ENCODE results near the gene TIRAP.

Gene TIRAP

DNA sequence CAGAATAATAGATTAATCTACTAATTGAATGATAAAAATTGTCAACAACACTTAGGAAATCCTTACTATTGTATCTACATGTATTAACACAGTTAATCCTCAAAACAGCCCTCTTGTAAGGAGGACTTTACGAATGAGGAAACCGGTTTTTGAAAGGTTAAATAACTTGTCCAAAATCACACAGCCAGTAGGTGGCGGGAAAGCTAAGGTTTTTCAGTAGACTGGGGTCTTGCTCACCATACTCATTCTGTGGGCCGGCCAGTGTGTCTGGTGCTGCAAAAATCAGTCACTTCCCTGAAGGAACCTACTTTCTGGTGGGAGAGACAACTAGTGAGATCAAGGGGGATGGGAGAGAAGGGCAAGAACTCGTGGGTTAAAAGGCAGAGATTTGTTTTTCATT lies 24.8 kb downstream of the TIRAP start:
- TF ChIP-seq RAD21 (IDR thresholded peaks at IDR 0.05; ENCODE audit: low read depth) (peak; percentile 28; the same call in 1 of the 2 replicates), TCF12 (IDR thresholded peaks at IDR 0.05; ENCODE audit: low read depth) (no peak)

- no peak for TF ChIP-seq NFIC (IDR thresholded peaks at IDR 0.05)
- TF ChIP-seq CREB1 (IDR thresholded peaks at IDR 0.05; ENCODE audit: low read depth) = no peak
- TF ChIP-seq USF1 (IDR thresholded peaks at IDR 0.05) = no peak
- no peak for TF ChIP-seq EGR1 (IDR thresholded peaks at IDR 0.05)
- TF ChIP-seq CEBPB (IDR thresholded peaks at IDR 0.05) = no peak
- TF ChIP-seq, protein P1, sequence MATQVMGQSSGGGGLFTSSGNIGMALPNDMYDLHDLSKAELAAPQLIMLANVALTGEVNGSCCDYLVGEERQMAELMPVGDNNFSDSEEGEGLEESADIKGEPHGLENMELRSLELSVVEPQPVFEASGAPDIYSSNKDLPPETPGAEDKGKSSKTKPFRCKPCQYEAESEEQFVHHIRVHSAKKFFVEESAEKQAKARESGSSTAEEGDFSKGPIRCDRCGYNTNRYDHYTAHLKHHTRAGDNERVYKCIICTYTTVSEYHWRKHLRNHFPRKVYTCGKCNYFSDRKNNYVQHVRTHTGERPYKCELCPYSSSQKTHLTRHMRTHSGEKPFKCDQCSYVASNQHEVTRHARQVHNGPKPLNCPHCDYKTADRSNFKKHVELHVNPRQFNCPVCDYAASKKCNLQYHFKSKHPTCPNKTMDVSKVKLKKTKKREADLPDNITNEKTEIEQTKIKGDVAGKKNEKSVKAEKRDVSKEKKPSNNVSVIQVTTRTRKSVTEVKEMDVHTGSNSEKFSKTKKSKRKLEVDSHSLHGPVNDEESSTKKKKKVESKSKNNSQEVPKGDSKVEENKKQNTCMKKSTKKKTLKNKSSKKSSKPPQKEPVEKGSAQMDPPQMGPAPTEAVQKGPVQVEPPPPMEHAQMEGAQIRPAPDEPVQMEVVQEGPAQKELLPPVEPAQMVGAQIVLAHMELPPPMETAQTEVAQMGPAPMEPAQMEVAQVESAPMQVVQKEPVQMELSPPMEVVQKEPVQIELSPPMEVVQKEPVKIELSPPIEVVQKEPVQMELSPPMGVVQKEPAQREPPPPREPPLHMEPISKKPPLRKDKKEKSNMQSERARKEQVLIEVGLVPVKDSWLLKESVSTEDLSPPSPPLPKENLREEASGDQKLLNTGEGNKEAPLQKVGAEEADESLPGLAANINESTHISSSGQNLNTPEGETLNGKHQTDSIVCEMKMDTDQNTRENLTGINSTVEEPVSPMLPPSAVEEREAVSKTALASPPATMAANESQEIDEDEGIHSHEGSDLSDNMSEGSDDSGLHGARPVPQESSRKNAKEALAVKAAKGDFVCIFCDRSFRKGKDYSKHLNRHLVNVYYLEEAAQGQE (IDR thresholded peaks at IDR 0.05; ENCODE audit: low read depth) = no peak
- no peak for TF ChIP-seq RAD21 (IDR thresholded peaks at IDR 0.05; ENCODE audit: low read depth)
- no peak for TF ChIP-seq EP300 (IDR thresholded peaks at IDR 0.05; ENCODE audit: borderline replicate concordance)
- no peak for TF ChIP-seq TCF12 (IDR thresholded peaks at IDR 0.05; ENCODE audit: low read depth)
- TF ChIP-seq FOXM1 (IDR thresholded peaks at IDR 0.05; ENCODE audit: borderline replicate concordance, low read depth) = no peak
- no peak for TF ChIP-seq TEAD4 (IDR thresholded peaks at IDR 0.05)
- TF ChIP-seq TAF1 (IDR thresholded peaks at IDR 0.05; ENCODE audit: low read depth) = no peak
These were observed 25.4 kb downstream of the TIRAP start for GRCh38 chr11:126308271-126308671.

DNA sequence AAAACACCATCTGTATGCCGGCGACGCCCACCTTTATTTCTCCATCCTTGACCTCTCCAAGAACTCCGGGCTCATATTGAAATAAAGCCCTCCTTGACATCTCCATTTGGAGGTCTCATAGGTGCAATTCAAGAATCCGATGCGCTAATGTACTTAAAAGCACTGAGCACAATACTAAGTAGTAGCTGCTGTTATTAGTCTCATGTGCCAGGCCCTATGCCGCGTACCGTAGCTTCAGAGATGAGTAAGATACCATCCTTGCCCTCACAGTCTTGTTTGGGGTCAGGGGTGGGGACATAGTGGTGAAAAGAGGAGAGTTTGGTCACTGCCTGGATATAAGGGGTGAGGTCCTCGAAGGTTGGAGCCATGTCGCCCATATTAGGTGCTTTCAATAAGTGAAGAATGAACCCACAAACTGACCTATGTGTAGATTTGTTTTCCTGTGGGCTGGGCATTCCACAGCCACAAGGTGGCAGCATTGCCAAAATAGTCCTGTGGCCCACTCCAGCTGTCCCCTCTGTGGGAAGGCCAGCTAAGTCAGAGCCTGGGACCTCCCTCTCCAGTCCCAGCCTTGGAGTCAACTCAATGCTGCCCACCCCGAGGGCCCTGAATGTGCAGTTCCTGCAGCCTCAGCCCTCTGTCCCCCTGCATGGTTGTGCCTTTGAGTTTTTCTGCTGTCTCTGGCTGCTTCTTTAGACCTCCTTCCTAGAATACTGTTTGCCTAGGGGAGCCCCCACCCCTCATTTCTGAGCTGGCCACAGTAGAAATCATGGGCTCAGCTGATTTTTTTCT lies 27.5 kb downstream of the TIRAP start:
- peak; percentile 92 for TF ChIP-seq RAD21 (IDR thresholded peaks at IDR 0.05; ENCODE audit: low read depth)
- no peak for TF ChIP-seq EP300 (IDR thresholded peaks at IDR 0.05; ENCODE audit: borderline replicate concordance)

DNA sequence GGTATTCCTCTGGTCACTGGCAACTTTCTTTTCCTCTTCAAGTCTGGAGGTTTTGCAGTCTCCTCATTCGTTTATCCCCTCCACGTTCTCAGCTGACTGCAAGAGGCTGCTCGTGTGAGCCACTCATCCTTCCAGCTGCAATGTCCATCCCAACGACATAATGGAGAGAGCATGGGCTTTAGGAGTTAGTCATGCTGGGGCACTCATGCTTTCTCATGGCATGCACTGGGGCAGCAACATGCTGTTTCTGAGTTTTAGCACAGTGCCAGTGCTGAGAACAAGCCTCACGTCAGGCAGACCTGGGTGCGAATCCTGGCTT lies 28.1 kb downstream of the TIRAP start:
- TF ChIP-seq FOXM1 (IDR thresholded peaks at IDR 0.05; ENCODE audit: borderline replicate concordance, low read depth) (no peak), CREB1 (IDR thresholded peaks at IDR 0.05; ENCODE audit: low read depth) (no peak), USF1 (IDR thresholded peaks at IDR 0.05) (no peak), TCF12 (IDR thresholded peaks at IDR 0.05; ENCODE audit: low read depth) (no peak), EGR1 (IDR thresholded peaks at IDR 0.05) (no peak), TEAD4 (IDR thresholded peaks at IDR 0.05) (no peak), TAF1 (IDR thresholded peaks at IDR 0.05; ENCODE audit: low read depth) (no peak), MAX (IDR thresholded peaks at IDR 0.05) (no peak), NFIC (IDR thresholded peaks at IDR 0.05) (no peak), RAD21 (IDR thresholded peaks at IDR 0.05; ENCODE audit: low read depth) (no peak), ZBTB7A (IDR thresholded peaks at IDR 0.05; ENCODE audit: low read depth) (no peak), YY1 (IDR thresholded peaks at IDR 0.05; ENCODE audit: low read depth) (no peak), CEBPB (IDR thresholded peaks at IDR 0.05) (no peak)
- TF ChIP-seq, protein P1 (IDR thresholded peaks at IDR 0.05; ENCODE audit: low read depth) = no peak

- TF ChIP-seq USF1 (IDR thresholded peaks at IDR 0.05) (no peak), TEAD4 (IDR thresholded peaks at IDR 0.05) (no peak)
These were observed 28.8 kb downstream of the TIRAP start for GRCh38 chr11:126311401-126312291.

DNA sequence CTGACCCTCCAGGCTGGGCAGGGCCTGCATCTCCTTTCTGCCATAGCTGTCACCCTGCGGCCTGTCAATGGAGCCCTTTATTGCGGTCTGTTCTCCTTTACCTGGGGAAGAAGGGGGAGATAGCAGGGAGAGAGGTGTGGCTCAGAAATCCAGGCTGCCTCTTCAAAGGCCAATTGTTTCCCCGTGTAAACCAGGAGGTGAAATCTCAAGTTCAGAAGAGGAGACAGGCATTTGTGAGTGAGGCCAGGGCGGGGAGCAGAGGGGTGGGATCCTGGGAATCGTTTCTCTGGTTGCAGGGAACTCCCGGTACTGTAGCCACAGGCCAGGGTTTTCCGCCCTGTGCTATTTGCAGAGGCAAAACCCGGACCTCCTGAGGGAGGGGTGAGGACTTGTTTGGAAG lies 30.1 kb downstream of the TIRAP start:
- no peak for TF ChIP-seq CEBPB (IDR thresholded peaks at IDR 0.05)
- TF ChIP-seq CREB1 (IDR thresholded peaks at IDR 0.05; ENCODE audit: low read depth) = no peak
- no peak for TF ChIP-seq EGR1 (IDR thresholded peaks at IDR 0.05)
- TF ChIP-seq YY1 (IDR thresholded peaks at IDR 0.05; ENCODE audit: low read depth) = no peak
- TF ChIP-seq TAF1 (IDR thresholded peaks at IDR 0.05; ENCODE audit: low read depth) = no peak
- TF ChIP-seq FOXM1 (IDR thresholded peaks at IDR 0.05; ENCODE audit: borderline replicate concordance, low read depth) = no peak
- TF ChIP-seq, protein P1 (IDR thresholded peaks at IDR 0.05; ENCODE audit: low read depth) = no peak
- no peak for TF ChIP-seq USF1 (IDR thresholded peaks at IDR 0.05)
- TF ChIP-seq TCF12 (IDR thresholded peaks at IDR 0.05; ENCODE audit: low read depth) = no peak
- TF ChIP-seq MAX (IDR thresholded peaks at IDR 0.05) = no peak
- TF ChIP-seq RAD21 (IDR thresholded peaks at IDR 0.05; ENCODE audit: low read depth) = no peak
- no peak for TF ChIP-seq NFIC (IDR thresholded peaks at IDR 0.05)
- TF ChIP-seq ZBTB7A (IDR thresholded peaks at IDR 0.05; ENCODE audit: low read depth) = no peak
- no peak for TF ChIP-seq TEAD4 (IDR thresholded peaks at IDR 0.05)
- TF ChIP-seq EP300 (IDR thresholded peaks at IDR 0.05; ENCODE audit: borderline replicate concordance) = no peak

Measured in Ishikawa (cell line).